ENCODE data around the gene ZNF189. TPM values are rescaled to one million over a fixed set of nuclear protein-coding genes. Genes with fewer than 3 reads are reported as not detected.

ZNF189 gene
- total RNA-seq, 1 donor from 2014 or later = 26.0 TPM

DNA sequence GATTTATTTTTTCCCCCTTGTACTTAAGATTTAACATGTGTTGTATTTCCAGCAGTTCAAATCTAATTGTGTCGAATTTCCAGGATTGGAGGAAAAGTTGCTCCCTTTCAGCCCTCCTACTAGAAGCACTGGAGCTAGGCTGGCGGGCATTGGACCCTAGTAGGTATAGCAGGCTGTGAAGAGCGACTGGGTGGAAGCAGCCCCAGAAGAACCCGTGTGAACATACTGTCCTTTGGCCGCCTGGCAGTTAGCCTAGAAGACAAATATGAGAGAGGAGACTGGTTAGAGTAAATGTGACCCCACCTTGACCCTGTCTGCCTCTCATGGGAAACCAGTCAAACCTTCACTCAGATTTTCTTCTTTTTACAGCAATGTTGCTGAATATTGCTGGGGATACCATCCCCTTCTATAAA lies 23.0 kb downstream of the ZNF189 start:
- no peak for DNase-seq

DNA sequence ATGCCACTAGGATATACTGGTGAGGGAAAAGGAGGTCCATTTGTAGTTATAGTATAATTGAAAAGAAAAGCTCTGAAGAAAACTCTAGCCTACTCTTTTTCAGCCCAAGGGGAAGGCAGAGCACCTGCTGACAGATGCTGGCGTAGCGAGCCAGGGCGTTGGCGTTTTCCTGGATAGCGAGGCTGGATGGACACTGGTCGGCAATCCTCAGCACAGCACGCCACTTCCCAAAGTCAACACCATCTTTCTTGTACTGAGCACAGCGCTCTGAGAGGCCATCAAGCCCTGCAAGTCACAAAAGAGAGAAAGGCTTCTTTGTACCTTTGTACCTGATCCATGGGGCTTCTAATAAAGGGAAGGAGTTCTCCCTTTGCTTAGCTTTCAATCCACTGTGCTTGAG lies 28.7 kb downstream of the ZNF189 start:
- no peak for DNase-seq

GRCh38 chr9:101427957-101428655 lies 29.5 kb downstream of the ZNF189 start:
- no peak for DNase-seq

DNA sequence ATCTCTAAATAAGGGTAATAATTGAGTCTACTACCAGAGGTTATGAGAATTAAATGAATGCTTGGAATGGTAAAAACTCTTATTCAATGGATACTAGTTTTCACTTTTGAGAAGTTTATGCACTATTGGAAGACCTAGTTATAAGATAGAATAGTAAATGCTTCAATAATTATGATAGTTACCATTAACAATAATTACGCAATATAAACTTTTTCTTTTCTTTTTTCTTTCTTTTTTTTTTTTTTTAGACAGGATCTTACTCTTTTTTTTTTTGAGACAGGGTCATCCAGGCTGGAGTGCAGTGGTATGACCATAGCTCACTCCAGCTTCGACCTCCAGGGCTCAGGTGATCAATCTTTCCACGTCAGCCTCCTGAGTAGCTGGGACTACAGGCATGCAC lies 30.3 kb downstream of the ZNF189 start:
- DNase-seq = no peak

GRCh38 chr9:101429736-101430135 lies 31.1 kb downstream of the ZNF189 start:
- DNase-seq = no peak

GRCh38 chr9:101432171-101432570 lies 33.5 kb downstream of the ZNF189 start:
- DNase-seq = no peak

DNA sequence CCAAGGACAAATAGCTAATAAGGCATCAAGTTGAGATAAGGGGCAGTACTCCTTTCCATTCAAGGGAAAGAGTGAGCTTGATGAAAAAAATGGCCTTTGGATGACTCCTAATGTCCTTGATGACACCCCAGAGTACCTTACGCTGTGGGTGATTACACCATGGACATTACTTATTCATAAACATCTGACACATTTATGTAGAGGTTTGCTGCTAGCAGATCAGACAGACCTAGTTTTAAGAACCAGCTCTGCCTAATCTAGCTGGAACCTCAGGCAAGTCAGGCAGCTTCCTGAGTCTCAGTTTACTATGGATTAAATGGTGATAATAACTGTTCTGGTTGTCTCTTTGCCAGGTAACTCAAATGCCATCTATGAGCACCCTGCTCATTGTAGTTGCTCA lies 34.1 kb downstream of the ZNF189 start:
- no peak for DNase-seq

GRCh38 chr9:101433229-101433628 lies 34.6 kb downstream of the ZNF189 start:
- DNase-seq = no peak

DNA sequence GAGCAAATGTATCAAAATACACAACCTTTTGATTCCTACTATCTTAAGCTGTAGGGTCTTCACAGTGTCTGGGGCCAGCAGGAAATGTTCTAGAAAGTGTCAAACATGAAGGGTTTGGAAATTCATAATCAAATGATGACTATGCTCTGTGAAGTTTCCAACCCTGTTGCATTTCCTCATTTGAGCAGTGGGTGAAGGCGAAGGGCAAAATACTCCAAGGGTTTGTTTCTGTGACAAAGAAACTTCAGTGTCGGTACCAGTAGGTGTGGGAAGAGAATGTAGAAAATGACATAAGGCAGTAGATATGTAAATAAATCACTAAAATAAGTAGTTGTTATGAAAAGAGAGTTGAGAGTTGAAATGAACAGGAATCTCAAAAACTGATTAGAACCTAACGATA lies 36.3 kb downstream of the ZNF189 start:
- no peak for DNase-seq

GRCh38 chr9:101435601-101436079 lies 37.0 kb downstream of the ZNF189 start, which contains the start of gene ALDOB:
ALDOB (minus strand) TSS chr9:101435774; CDS start chr9:101430887, 4,887 bp downstream.
- DNase-seq = no peak

DNA sequence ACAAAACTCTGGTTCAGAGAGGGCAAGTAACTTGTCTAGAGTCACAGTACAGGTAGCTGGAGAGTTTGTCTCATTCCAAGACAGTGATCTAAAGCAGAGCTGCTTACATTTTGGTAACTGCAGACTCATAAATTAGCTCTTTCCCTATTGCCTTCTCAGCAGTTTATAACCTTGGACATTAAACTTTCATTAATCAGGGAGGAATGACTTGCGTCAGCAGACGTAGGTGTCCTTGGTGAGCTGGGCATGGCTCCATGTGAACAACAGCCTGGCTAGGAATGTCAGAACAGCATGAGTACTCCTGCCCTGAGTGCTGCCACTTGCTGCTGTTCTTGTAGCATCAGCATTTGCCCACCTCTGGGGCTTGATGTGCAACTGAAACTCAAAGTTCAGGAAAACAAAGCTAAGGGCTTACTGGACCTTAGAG lies 39.2 kb downstream of the ZNF189 start:
- DNase-seq = no peak

- DNase-seq = no peak
These were observed 39.9 kb downstream of the ZNF189 start for GRCh38 chr9:101438523-101438922.

GRCh38 chr9:101440714-101441230 lies 42.1 kb downstream of the ZNF189 start:
- no peak for DNase-seq

- DNase-seq = no peak
These were observed 43.7 kb downstream of the ZNF189 start for GRCh38 chr9:101442318-101442717.

- DNase-seq = no peak
These were observed 44.1 kb downstream of the ZNF189 start for GRCh38 chr9:101442736-101443135.

DNA sequence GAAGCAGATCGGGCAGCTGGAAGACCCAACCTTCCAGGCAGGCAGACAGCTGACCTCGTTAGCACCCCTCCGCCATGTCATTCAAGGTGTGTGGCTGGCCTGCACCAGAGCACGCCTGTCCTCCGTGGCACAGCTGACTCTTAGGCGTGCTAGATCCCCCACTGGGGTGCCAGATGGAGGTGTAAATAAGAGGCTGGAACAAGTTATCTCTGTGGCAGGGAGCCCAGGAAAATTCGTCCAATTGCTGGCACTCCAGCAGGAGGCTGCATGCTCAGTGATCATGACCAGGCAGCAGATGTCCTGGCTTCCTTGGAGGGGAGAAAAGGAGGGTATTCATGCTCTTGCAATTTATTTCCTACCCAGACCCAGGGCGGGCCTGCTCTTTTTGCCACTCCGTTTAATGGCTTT lies 44.7 kb downstream of the ZNF189 start:
- no peak for DNase-seq

DNA sequence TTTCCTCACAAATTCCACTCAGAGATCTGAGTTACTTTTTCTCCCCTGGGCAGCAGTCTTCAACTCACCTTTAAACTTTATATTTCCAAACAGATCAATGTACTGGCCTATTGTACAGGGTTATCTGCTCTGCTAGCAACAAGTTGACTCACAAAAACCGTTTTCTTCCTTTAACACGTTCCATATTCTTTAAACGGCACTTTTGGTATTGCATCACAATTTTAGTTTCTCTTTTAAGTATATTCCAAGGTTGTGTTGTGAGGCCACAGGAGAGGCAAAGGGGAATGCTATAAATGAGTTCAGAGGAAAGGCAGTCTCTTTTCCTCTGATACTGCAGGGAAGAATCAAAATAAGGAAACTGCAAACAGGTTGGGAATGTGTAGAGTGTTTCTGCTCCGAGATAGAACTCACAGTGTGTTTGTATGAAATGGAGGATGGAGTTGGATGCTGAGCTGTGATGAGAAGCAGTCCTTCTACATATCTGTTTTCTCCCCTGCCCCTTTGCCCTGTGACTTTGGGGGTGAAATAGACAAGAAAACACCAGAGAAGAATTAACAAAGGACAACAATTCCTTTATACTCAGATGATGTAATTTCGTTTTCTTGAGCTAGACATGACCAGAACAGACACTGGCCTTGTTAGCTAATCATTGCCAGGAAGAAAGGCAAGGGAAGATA lies 46.8 kb downstream of the ZNF189 start:
- no peak for DNase-seq

GRCh38 chr9:101446732-101447131 lies 48.1 kb downstream of the ZNF189 start:
- DNase-seq = no peak

- DNase-seq = no peak
These were observed 50.0 kb downstream of the ZNF189 start for GRCh38 chr9:101448680-101449070.

DNA sequence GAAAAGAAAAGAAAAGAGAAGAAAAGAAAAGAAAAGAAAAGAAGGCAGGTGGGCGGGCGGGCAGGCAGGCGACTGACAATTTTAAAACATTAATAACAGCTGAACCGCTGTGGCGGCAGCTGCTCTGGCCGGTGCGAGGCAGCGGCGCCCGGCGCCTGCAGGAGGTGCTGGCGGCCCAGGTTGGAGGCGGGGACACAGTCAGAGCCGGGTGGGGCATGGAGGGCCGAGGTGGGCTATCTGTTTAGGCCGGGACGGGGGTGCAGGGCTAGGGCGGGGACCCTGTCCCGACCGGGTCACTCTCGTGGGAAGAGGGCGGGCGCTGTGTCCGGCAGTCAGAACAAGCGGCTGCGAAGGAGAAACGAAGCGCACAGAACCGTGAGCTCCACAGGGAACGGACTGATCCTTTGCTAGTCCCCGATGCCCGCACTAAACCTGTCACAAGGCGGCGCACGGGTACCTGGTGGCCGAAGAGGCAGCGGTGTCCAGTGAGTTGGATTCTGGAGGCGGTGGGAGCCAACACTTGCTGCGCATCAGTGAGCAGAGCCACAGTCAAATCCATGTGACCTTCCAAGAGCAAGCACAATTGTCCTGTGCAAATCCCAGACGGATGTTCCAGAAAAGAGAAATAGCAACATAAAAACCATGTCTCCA lies 50.5 kb downstream of the ZNF189 start:
- DNase-seq = no peak

GRCh38 chr9:101450931-101451330 lies 52.3 kb downstream of the ZNF189 start:
- no peak for DNase-seq

GRCh38 chr9:101451498-101451897 lies 52.8 kb downstream of the ZNF189 start:
- DNase-seq = no peak
